Stimulated activated CD8-positive, alpha-beta memory T cell treated with anti-CD3 and anti-CD28 coated beads, Interleukin-7, amount 100 ng/mL, for 4 hours (primary cell): ENCODE results near the gene TSPAN31.

Experiments used
- DNase-seq, 2 donors: peaks; one replicate each; pipeline ENCODE4 v3.0.0-alpha.2; 2020; ENCODE audit warnings: low read depth in 2 of 2

The TSPAN31 gene

DNA sequence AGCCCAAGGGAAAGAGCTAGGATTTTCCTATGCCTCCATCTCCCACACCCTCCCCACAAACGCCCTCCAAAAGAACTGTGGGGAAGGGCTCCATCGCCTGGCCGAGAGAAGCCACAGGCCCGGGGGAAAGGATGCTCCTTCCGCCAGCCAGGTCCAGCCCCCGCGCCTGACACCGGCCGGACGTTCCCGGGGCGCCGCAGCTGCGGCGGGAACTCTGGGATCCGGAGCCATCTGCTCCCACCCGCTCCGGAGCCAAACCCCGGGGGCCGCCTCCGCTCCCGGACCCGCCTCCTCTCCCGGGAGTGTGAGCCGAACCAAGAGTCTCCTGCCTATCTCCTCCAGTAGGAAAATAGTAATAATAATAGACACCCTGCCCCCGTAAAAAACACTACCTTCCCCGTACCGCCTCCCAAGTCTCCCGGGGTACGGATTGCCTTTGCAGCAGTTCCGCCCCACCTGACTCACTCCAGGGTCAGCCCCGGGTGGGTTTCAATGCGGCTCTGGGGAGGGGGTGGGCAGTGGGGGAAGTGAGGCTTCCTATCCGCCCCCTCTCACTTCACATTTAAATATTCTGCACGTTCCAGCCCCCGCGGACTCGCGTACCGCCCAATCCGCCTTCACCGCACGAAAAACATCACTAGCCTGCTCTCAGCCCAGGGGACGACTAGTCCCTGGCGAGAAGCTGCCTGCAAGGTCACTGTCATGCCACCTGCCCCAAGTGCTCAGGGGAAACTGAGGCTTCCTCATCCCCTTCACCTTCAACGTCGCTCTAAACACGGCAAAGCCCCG lies 8.7 kb upstream of the TSPAN31 start:
- DNase-seq, result no peak

- DNase-seq, result no peak
These were observed 7.9 kb upstream of the TSPAN31 start for GRCh38 chr12:57736741-57737466.

DNA sequence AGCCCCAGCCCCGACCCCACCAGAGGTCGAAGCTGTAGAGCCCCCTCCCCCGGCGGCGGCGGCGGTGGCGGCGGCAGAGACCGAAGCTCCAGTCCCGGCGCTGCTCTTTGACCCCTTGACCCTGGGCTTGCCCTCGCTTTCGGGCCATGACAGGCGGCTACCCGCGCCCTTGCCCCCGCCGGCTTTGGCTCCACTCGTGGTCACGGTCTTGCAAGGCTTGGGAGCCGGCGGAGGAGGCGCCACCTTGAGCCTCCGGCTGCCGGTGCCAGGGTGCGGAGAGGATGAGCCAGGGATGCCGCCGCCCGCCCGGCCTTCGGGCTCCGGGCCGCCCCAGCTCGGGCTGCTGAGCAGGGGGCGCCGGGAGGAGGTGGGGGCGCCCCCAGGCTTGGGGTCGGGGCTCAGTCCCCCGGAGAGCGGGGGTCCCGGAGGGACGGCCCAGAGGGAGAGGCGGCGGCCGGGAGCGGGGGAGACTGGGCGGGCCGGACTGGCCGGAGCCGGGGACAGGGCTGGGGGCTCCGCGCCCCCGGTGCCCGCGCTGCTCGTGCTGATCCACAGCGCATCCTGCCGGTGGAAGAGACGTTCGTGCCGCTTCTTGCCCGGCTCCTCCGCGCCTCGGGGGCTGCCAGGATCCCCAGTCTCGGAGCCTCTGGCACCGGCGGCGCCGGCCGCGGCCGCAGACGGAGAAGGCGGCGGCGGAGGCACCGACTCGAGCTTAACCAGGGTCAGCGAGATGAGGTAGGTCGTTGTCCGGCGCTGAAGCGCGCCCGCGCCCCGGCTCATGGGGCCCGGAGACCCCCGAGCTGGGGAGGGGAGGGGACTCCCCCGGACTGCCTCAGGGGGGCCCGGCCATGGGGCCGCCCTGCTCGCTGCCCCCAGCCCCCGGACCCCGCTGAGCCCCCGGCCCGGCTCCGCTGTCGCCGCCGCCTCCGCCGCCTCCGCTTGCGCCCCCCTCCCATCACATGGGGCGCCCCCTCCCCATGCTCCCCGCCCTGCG lies 7.1 kb upstream of the TSPAN31 start:
- DNase-seq, result no peak

GRCh38 chr12:57738661-57739237 lies 6.1 kb upstream of the TSPAN31 start, which contains the start of gene AGAP2:
TSS of gene AGAP2 (minus strand) at chr12:57738742. CDS start at chr12:57738246, 496 bp downstream.
- DNase-seq, result no peak

GRCh38 chr12:57739387-57739786 lies 5.5 kb upstream of the TSPAN31 start:
- DNase-seq, result no peak

DNA sequence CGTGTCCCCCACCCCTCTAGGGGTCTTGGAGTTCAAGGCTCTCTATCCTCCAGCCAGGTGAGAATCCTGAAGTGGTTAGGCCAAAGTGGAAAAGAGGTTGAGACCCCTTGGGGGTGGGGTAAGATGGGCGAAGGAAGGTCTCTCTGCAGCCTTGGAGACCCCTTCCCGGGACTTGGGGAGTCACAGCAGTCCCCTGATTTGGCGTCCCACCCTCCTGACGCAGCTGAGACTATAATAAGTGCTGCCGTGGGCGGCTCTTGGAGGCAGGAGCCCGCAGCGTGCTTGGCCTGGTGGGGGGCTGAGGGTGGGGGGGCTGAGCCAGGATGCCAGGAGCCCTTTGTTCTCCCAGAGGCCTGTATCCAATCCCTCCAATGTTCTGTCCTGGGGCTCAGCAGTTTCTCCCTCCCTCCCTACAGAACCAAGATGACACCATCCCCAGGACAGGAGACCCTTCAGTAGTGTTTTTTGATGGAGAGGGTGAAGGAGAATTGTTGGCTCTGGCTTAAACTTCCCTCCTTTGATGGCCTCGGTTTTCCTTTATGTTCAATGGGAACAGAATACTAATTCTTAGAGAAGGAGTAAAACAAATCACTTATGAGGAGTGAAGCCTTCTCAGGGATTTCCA lies 4.8 kb upstream of the TSPAN31 start:
- no peak for DNase-seq

DNA sequence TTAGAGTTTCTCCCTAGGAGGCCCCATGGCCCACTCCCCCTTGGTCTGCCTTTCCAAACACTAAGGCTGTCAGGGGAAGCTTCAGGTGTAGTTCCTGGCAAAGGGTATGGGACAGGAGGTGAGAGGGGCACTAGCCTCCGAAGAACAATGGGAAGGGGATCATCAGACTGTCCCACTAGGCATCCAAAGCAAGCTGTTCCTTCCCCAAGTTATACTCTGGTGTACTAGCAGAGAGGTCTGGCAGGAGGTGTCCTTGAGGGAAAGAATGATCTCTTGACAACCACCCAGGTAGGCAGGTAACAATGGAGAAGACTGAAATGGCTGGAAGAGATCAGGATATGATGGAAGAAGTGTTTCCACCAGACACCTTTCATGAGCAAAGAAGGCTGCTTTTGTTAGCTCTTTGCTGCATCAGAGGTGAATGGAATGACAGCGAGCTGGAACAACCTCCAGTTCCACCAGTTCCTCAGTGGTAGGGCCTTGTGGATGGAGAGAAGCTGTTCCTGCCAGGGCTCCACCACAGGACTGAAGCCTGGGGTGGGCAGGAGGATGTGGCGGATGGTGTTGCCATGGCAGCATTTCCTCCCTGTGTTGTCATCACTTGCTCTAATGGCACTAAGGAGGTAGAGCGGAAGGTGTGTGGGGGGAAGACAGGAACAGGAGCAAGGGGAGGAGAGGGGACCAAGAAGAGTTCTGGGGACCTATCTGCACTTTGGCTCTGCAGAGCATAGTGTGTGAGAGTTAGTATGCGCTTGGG lies 4.0 kb upstream of the TSPAN31 start:
- DNase-seq, result peak; percentile 69 to 71

DNA sequence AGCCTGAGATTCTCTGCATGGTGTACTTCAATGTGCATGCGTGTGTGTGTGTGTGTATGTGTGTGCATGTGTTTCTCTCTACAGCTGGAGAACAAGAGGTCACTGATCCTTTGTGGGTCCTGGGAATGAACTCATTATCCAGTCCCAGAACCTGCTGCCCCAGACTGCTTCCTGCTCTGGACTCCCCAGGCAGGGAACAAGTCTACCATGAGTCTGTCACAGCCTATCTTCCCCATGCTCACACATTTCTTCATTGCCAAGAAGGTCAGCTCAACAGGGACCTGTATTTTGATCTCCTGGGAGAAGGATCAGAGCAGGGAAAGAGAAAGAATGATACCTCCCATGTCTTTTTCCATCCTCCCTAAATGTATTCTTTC lies 3.4 kb upstream of the TSPAN31 start:
- DNase-seq, result no peak

GRCh38 chr12:57741844-57742738 lies 2.7 kb upstream of the TSPAN31 start:
- DNase-seq, result peak; percentile 69 to 73

DNA sequence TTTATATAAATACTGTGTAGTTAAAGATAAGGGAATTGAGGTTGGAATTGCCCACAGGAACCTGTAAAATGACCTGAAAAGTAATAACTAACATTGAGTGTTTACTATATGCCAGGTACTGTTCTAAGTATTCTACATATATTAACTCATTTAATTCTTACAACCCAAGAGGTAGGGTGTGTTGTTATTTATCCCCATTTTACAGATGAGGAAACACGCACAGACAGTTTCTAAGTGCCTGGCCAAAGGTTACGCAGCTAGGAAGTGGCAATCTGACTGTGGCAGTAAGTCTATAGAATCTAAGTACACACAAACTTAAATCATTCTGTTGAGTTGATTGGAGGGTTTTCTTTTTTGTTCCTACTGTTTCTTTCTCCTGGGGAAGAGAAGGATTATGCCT lies 1.1 kb upstream of the TSPAN31 start:
- no peak for DNase-seq

DNA sequence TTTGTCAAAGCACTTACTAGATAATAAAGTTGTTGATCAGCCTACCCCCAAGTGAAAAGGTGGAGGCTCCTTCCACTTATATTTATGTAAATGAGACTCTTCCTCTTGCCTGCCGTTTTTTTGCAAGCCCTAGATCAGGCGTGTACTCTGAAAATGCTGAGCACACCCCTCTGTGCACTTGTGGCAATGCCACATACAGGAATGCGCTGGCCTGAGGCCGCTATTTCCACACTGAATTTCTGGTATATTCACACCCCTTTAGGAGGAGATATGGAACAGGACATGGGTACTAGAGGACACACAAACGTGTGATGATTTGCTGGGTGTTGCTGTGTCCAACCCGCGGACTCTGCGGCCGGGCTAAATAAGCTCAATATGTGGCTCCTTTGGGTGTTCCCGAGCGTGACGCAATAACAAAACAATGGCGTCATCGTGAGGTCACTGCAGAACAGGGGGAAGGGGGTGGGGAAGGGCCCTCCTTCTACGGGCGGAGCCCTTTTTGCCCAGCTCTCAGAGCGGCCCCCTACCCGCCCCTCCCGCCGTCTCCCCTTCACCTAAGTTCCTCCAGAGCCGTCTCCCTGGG lies 554 bp upstream of the TSPAN31 start:
- peak; percentile 51 to 59 for DNase-seq

DNA sequence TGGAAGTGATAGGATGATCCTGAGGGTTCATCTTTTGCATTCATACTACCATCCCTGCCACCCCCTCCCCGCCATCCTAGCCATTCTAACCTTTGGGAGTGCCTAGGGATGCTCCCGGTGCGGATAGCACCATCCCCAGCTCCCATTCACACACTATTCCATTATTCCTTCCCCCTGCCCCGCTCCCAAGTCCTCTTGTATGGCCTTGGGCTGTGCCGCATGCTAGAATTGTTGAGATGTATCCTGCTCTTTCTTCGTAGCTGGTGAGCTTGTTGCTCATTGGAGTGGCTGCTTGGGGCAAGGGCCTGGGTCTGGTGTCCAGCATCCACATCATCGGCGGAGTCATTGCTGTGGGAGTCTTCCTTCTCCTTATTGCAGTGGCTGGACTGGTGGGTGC lies 644 bp downstream of the TSPAN31 start:
- DNase-seq, result no peak

GRCh38 chr12:57746025-57746424 lies 1.2 kb downstream of the TSPAN31 start:
- DNase-seq, result no peak

GRCh38 chr12:57749061-57749460 lies 4.2 kb downstream of the TSPAN31 start:
- DNase-seq, result no peak

- no peak for DNase-seq
These were observed 6.0 kb downstream of the TSPAN31 start for GRCh38 chr12:57750561-57751431.

DNA sequence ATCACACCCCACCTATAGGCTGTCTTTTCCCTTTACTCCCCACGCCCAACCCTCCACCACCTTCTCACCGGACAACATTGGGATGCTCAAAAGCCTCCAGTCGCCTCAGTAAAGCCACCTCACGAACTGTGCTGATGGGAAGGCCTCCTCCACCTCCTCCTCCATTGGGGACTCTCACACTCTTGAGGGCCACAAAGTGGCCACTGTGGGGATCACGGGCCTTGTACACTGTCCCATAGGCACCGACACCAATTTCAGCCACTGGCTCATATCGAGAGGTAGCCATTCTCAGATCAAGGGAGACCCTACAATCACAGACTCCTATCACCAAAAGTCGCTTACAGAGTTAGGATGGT lies 6.6 kb downstream of the TSPAN31 start:
- DNase-seq, result no peak

GRCh38 chr12:57751788-57752667 lies 7.2 kb downstream of the TSPAN31 start, which contains the start of gene CDK4:
TSS of gene CDK4 (minus strand) at chr12:57752310. CDS start at chr12:57751717, 593 bp downstream.
- DNase-seq, result peak; percentile 99
